ENCODE results near the gene COL25A1. TPM values are rescaled to one million over a fixed set of nuclear protein-coding genes. Genes with fewer than 3 reads are reported as not detected.
A peak's percentile ranks its signal among the peaks of the same experiment; 100 is the strongest.

The COL25A1 gene
- total RNA-seq, 1 donor from 2014 or later = 10.4 TPM

GRCh38 chr4:108950158-108950915 lies 352.1 kb downstream of the COL25A1 start:
- H3K9me3 ChIP-seq (ENCODE audit: insufficient read depth, low read depth, low read length) = no peaks in the 10 kb centered on the region

GRCh38 chr4:108947526-108947925 lies 354.9 kb downstream of the COL25A1 start:
- H3K9me3 Mint-ChIP-seq (ENCODE audit: unreplicated experiment) = no peaks in the 10 kb centered on the region
- Histone ChIP-seq H3K9ac (ENCODE audit: low read length) (no peak overlapping the region), H3K4me2 (ENCODE audit: low read length) (no peak overlapping the region), H3K27ac (ENCODE audit: low read depth, low read length) (no peak overlapping the region), H3K9me3 (ENCODE audit: insufficient read depth, low read depth, low read length) (no peaks in the 10 kb centered on the region), H3K79me2 (ENCODE audit: insufficient read depth, low read length) (no peaks in the 10 kb centered on the region), H3K36me3 (ENCODE audit: insufficient read depth, low read length) (no peaks in the 10 kb centered on the region), H3K4me3 (ENCODE audit: insufficient read depth, low read depth, low read length) (no peak overlapping the region), H3K27me3 (ENCODE audit: insufficient read depth, low read length) (no peaks in the 10 kb centered on the region), H2AFZ (ENCODE audit: low read depth, low read length) (no peak overlapping the region), H4K20me1 (ENCODE audit: insufficient read depth, low read length) (no peaks in the 10 kb centered on the region), H3K4me1 (ENCODE audit: insufficient read depth, low read length) (no peaks in the 10 kb centered on the region)
- FAIRE-seq = no peak
- H3K27ac Mint-ChIP-seq (ENCODE audit: unreplicated experiment) = no peak overlapping the region
- no peak overlapping the region for H3K4me3 Mint-ChIP-seq (ENCODE audit: unreplicated experiment)
- no peak for TF ChIP-seq EZH2 (IDR thresholded peaks at IDR 0.05; ENCODE audit: insufficient read depth, low read length)
- no peak for TF ChIP-seq CTCF (IDR thresholded peaks at IDR 0.05; ENCODE audit: insufficient read depth, low read depth, low read length)
- DNase-seq (ENCODE audit: low read depth) = no peak
- peaks cover 13% of the 10 kb centered on the region for H3K4me1 Mint-ChIP-seq (ENCODE audit: low read depth, unreplicated experiment)
- H3K27me3 Mint-ChIP-seq (ENCODE audit: low read depth, unreplicated experiment) = no peaks in the 10 kb centered on the region
- H3K36me3 Mint-ChIP-seq (ENCODE audit: low read depth, unreplicated experiment) = no peaks in the 10 kb centered on the region

More at GRCh38 chr4:108950158-108950915, 352.1 kb downstream of the COL25A1 start:
- Mint-ChIP-seq H3K27ac (ENCODE audit: unreplicated experiment) (no peak overlapping the region), H3K4me1 (ENCODE audit: low read depth, unreplicated experiment) (peaks cover 13% of the 10 kb centered on the region), H3K27me3 (ENCODE audit: low read depth, unreplicated experiment) (no peaks in the 10 kb centered on the region), H3K9me3 (ENCODE audit: unreplicated experiment) (no peaks in the 10 kb centered on the region), H3K4me3 (ENCODE audit: unreplicated experiment) (no peak overlapping the region), H3K36me3 (ENCODE audit: low read depth, unreplicated experiment) (no peaks in the 10 kb centered on the region)
- no peak overlapping the region for H3K4me3 ChIP-seq (ENCODE audit: insufficient read depth, low read depth, low read length)
- H3K27ac ChIP-seq (ENCODE audit: low read depth, low read length) = no peak overlapping the region
- FAIRE-seq = peak; percentile 68
- TF ChIP-seq CTCF (IDR thresholded peaks at IDR 0.05; ENCODE audit: insufficient read depth, low read depth, low read length) (no peak), EZH2 (IDR thresholded peaks at IDR 0.05; ENCODE audit: insufficient read depth, low read length) (no peak)
- H3K27me3 ChIP-seq (ENCODE audit: insufficient read depth, low read length) = no peaks in the 10 kb centered on the region
- no peak overlapping the region for H3K4me2 ChIP-seq (ENCODE audit: low read length)
- peak overlapping the region; percentile 19 for H2AFZ ChIP-seq (ENCODE audit: low read depth, low read length)
- no peaks in the 10 kb centered on the region for H4K20me1 ChIP-seq (ENCODE audit: insufficient read depth, low read length)
- no peak overlapping the region for H3K9ac ChIP-seq (ENCODE audit: low read length)
- H3K79me2 ChIP-seq (ENCODE audit: insufficient read depth, low read length) = no peaks in the 10 kb centered on the region
- no peaks in the 10 kb centered on the region for H3K36me3 ChIP-seq (ENCODE audit: insufficient read depth, low read length)
- DNase-seq (ENCODE audit: low read depth) = no peak
- no peaks in the 10 kb centered on the region for H3K4me1 ChIP-seq (ENCODE audit: insufficient read depth, low read length)

- DNase-seq (ENCODE audit: low read depth) (no peak), FAIRE-seq (no peak)
- Histone ChIP-seq H2AFZ (ENCODE audit: low read depth, low read length) (no peak overlapping the region), H3K79me2 (ENCODE audit: insufficient read depth, low read length) (no peaks in the 10 kb centered on the region), H4K20me1 (ENCODE audit: insufficient read depth, low read length) (no peaks in the 10 kb centered on the region), H3K27me3 (ENCODE audit: insufficient read depth, low read length) (no peaks in the 10 kb centered on the region), H3K36me3 (ENCODE audit: insufficient read depth, low read length) (no peaks in the 10 kb centered on the region), H3K4me2 (ENCODE audit: low read length) (no peak overlapping the region), H3K9ac (ENCODE audit: low read length) (no peak overlapping the region), H3K27ac (ENCODE audit: low read depth, low read length) (no peak overlapping the region), H3K4me1 (ENCODE audit: insufficient read depth, low read length) (no peaks in the 10 kb centered on the region), H3K9me3 (ENCODE audit: insufficient read depth, low read depth, low read length) (no peaks in the 10 kb centered on the region), H3K4me3 (ENCODE audit: insufficient read depth, low read depth, low read length) (no peak overlapping the region)
- no peaks in the 10 kb centered on the region for H3K36me3 Mint-ChIP-seq (ENCODE audit: low read depth, unreplicated experiment)
- TF ChIP-seq CTCF (IDR thresholded peaks at IDR 0.05; ENCODE audit: insufficient read depth, low read depth, low read length) (no peak), EZH2 (IDR thresholded peaks at IDR 0.05; ENCODE audit: insufficient read depth, low read length) (no peak)
- H3K9me3 Mint-ChIP-seq (ENCODE audit: unreplicated experiment) = no peaks in the 10 kb centered on the region
- no peaks in the 10 kb centered on the region for H3K27me3 Mint-ChIP-seq (ENCODE audit: low read depth, unreplicated experiment)
- no peak overlapping the region for H3K27ac Mint-ChIP-seq (ENCODE audit: unreplicated experiment)
- no peak overlapping the region for H3K4me3 Mint-ChIP-seq (ENCODE audit: unreplicated experiment)
- peaks cover 15% of the 10 kb centered on the region for H3K4me1 Mint-ChIP-seq (ENCODE audit: low read depth, unreplicated experiment)
Measured at GRCh38 chr4:108946237-108946636, 356.2 kb downstream of the COL25A1 start.

Data from astrocyte (in vitro differentiated cells and primary cell).